ENCODE results near the gene KCNE4. TPM values are rescaled to one million over a fixed set of nuclear protein-coding genes. Genes with fewer than 3 reads are reported as not detected.

KCNE4 gene
- total and polyA plus RNA-seq, 2 experiments from 2014 or later = not detected

DNA sequence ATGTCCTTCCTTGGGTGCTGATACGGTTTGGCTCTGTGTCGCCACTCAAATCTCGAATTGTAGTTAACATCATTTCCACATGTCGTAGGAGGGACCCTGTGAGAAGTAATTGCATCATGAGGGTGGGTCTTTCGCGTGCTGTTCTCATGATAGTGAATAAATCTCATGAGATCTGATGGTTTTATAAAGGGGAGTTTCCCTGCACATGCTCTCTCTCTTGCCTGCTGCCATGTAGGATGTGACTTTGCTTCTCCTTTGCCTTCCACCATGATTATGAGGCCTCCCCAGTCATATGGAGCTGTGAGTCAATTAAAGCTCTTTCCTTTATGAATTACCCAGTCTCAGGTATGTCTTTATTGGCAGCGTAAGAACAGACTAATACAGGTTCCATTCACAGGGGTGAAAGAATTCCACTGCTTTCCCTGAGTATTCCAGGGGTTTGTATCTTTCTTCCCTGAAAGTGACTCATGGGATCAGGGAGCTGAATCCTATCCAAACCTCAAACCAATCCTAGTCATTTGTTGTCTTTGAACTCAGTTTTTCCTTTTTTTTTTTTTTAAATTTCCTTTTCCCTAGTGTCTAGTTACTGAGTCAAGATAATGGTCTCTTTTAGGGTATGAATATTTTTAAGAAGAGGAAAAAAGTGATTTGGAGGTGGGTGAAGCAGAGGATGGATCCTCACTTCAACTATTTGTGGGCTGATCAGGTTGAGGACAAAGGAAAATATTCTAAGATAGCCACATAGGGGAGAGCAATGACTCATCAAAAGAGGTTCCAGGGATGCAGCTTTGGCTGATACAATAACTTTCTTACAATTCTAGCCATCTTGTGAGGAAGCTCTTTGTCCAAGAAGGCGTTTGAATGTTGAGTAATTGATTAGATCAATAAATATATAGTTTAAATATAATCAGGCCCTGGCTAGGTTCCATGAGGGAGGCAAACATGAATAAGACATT, 19.5 kb upstream of the KCNE4 start:
- Histone ChIP-seq H3K9me2 (ENCODE audit: insufficient read depth) (peaks cover 16% of the 10 kb centered on the region), H4K20me1 (replicated peaks; ENCODE audit: insufficient read depth) (no peaks in the 10 kb centered on the region), H3F3A (replicated peaks; ENCODE audit: low read depth) (no peaks in the 10 kb centered on the region), H3K4me1 (ENCODE audit: insufficient read depth) (peaks cover 17% of the 10 kb centered on the region), H3K27me3 (ENCODE audit: insufficient read depth) (no peaks in the 10 kb centered on the region), H3K36me3 (ENCODE audit: insufficient read depth) (peaks cover 5% of the 10 kb centered on the region; the same call in 1 of the 2 replicates), H3K79me2 (replicated peaks; ENCODE audit: insufficient read depth) (no peaks in the 10 kb centered on the region), H3K27ac (ENCODE audit: low read depth) (no peak overlapping the region), H3K4me3 (no peak overlapping the region), H2AFZ (no peak overlapping the region), H3K4me2 (no peak overlapping the region)
- Mint-ChIP-seq H3K4me1 (peaks cover 26% of the 10 kb centered on the region), H3K9me3 (peaks cover 30% of the 10 kb centered on the region), H3K4me3 (no peak overlapping the region), H3K27me3 (ENCODE audit: insufficient read depth, low read depth, poor library complexity) (peaks cover 8% of the 10 kb centered on the region), H3K27ac (no peak overlapping the region), H3K36me3 (ENCODE audit: low read depth) (peaks cover 44% of the 10 kb centered on the region)
- TF ChIP-seq, protein P1, sequence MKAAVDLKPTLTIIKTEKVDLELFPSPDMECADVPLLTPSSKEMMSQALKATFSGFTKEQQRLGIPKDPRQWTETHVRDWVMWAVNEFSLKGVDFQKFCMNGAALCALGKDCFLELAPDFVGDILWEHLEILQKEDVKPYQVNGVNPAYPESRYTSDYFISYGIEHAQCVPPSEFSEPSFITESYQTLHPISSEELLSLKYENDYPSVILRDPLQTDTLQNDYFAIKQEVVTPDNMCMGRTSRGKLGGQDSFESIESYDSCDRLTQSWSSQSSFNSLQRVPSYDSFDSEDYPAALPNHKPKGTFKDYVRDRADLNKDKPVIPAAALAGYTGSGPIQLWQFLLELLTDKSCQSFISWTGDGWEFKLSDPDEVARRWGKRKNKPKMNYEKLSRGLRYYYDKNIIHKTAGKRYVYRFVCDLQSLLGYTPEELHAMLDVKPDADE (IDR thresholded peaks at IDR 0.05) = no peak
- no peak for TF ChIP-seq CREB1 (CRISPR knock-in tag; IDR thresholded peaks at IDR 0.05; ENCODE audit: low read depth)
- no peak for TF ChIP-seq EZH2phosphoT487 (IDR thresholded peaks at IDR 0.05; ENCODE audit: unreplicated experiment)
- no peak for TF ChIP-seq NANOG (IDR thresholded peaks at IDR 0.05; ENCODE audit: borderline replicate concordance)
- TF ChIP-seq EZH2 (IDR thresholded peaks at IDR 0.05; ENCODE audit: low read depth, unreplicated experiment) = no peak
- TF ChIP-seq POLR2AphosphoS5 (IDR thresholded peaks at IDR 0.05; ENCODE audit: low read depth) = no peak
- TF ChIP-seq, protein P2, sequence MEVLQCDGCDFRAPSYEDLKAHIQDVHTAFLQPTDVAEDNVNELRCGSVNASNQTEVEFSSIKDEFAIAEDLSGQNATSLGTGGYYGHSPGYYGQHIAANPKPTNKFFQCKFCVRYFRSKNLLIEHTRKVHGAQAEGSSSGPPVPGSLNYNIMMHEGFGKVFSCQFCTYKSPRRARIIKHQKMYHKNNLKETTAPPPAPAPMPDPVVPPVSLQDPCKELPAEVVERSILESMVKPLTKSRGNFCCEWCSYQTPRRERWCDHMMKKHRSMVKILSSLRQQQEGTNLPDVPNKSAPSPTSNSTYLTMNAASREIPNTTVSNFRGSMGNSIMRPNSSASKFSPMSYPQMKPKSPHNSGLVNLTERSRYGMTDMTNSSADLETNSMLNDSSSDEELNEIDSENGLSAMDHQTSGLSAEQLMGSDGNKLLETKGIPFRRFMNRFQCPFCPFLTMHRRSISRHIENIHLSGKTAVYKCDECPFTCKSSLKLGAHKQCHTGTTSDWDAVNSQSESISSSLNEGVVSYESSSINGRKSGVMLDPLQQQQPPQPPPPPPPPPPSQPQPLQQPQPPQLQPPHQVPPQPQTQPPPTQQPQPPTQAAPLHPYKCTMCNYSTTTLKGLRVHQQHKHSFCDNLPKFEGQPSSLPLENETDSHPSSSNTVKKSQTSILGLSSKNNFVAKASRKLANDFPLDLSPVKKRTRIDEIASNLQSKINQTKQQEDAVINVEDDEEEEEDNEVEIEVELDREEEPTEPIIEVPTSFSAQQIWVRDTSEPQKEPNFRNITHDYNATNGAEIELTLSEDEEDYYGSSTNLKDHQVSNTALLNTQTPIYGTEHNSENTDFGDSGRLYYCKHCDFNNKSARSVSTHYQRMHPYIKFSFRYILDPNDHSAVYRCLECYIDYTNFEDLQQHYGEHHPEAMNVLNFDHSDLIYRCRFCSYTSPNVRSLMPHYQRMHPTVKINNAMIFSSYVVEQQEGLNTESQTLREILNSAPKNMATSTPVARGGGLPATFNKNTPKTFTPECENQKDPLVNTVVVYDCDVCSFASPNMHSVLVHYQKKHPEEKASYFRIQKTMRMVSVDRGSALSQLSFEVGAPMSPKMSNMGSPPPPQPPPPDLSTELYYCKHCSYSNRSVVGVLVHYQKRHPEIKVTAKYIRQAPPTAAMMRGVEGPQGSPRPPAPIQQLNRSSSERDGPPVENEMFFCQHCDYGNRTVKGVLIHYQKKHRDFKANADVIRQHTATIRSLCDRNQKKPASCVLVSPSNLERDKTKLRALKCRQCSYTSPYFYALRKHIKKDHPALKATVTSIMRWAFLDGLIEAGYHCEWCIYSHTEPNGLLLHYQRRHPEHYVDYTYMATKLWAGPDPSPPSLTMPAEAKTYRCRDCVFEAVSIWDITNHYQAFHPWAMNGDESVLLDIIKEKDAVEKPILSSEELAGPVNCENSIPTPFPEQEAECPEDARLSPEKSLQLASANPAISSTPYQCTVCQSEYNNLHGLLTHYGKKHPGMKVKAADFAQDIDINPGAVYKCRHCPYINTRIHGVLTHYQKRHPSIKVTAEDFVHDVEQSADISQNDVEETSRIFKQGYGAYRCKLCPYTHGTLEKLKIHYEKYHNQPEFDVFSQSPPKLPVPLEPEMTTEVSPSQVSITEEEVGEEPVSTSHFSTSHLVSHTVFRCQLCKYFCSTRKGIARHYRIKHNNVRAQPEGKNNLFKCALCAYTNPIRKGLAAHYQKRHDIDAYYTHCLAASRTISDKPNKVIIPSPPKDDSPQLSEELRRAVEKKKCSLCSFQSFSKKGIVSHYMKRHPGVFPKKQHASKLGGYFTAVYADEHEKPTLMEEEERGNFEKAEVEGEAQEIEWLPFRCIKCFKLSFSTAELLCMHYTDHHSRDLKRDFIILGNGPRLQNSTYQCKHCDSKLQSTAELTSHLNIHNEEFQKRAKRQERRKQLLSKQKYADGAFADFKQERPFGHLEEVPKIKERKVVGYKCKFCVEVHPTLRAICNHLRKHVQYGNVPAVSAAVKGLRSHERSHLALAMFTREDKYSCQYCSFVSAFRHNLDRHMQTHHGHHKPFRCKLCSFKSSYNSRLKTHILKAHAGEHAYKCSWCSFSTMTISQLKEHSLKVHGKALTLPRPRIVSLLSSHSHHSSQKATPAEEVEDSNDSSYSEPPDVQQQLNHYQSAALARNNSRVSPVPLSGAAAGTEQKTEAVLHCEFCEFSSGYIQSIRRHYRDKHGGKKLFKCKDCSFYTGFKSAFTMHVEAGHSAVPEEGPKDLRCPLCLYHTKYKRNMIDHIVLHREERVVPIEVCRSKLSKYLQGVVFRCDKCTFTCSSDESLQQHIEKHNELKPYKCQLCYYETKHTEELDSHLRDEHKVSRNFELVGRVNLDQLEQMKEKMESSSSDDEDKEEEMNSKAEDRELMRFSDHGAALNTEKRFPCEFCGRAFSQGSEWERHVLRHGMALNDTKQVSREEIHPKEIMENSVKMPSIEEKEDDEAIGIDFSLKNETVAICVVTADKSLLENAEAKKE (CRISPR knock-in tag; IDR thresholded peaks at IDR 0.05) = no peak
- no peak for TF ChIP-seq JUNB (IDR thresholded peaks at IDR 0.05; ENCODE audit: unreplicated experiment)
- TF ChIP-seq, protein P3, sequence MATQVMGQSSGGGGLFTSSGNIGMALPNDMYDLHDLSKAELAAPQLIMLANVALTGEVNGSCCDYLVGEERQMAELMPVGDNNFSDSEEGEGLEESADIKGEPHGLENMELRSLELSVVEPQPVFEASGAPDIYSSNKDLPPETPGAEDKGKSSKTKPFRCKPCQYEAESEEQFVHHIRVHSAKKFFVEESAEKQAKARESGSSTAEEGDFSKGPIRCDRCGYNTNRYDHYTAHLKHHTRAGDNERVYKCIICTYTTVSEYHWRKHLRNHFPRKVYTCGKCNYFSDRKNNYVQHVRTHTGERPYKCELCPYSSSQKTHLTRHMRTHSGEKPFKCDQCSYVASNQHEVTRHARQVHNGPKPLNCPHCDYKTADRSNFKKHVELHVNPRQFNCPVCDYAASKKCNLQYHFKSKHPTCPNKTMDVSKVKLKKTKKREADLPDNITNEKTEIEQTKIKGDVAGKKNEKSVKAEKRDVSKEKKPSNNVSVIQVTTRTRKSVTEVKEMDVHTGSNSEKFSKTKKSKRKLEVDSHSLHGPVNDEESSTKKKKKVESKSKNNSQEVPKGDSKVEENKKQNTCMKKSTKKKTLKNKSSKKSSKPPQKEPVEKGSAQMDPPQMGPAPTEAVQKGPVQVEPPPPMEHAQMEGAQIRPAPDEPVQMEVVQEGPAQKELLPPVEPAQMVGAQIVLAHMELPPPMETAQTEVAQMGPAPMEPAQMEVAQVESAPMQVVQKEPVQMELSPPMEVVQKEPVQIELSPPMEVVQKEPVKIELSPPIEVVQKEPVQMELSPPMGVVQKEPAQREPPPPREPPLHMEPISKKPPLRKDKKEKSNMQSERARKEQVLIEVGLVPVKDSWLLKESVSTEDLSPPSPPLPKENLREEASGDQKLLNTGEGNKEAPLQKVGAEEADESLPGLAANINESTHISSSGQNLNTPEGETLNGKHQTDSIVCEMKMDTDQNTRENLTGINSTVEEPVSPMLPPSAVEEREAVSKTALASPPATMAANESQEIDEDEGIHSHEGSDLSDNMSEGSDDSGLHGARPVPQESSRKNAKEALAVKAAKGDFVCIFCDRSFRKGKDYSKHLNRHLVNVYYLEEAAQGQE (IDR thresholded peaks at IDR 0.05; ENCODE audit: unreplicated experiment) = no peak
- TF ChIP-seq, protein P4, sequence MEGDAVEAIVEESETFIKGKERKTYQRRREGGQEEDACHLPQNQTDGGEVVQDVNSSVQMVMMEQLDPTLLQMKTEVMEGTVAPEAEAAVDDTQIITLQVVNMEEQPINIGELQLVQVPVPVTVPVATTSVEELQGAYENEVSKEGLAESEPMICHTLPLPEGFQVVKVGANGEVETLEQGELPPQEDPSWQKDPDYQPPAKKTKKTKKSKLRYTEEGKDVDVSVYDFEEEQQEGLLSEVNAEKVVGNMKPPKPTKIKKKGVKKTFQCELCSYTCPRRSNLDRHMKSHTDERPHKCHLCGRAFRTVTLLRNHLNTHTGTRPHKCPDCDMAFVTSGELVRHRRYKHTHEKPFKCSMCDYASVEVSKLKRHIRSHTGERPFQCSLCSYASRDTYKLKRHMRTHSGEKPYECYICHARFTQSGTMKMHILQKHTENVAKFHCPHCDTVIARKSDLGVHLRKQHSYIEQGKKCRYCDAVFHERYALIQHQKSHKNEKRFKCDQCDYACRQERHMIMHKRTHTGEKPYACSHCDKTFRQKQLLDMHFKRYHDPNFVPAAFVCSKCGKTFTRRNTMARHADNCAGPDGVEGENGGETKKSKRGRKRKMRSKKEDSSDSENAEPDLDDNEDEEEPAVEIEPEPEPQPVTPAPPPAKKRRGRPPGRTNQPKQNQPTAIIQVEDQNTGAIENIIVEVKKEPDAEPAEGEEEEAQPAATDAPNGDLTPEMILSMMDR (conservative IDR thresholded peaks at IDR 0.05; ENCODE audit: low read depth in 2 of 2) = no peak
- TF ChIP-seq ZNF331 (CRISPR knock-in tag; IDR thresholded peaks at IDR 0.05; ENCODE audit: low read depth) = no peak
- no peak for TF ChIP-seq ZNF114 (CRISPR knock-in tag; IDR thresholded peaks at IDR 0.05)
- TF ChIP-seq STAT1 (IDR thresholded peaks at IDR 0.05; ENCODE audit: unreplicated experiment) = no peak
- no peak for ATAC-seq
- DNase-seq (ENCODE audit: low spot score) = no peak

Data from GM23338 (cell line).